GM23338 (cell line): Measurements from ENCODE around the gene STEAP2. TPM values are rescaled to one million over a fixed set of nuclear protein-coding genes. Genes with fewer than 3 reads are reported as not detected.

Experiments used
- ATAC-seq: fragments of 200-7000 bp; cut with Tn5 transposase; 3 replicates; pipeline ENCODE4 v1.9.1; 2020
- DNase-seq: peaks from one replicate; pipeline ENCODE4 v3.0.0-alpha.2; 2015; ENCODE audit warnings: low spot score
- H2AFZ ChIP-seq: fragments of 200-600 bp; sonication (generic); 2 replicates; pipeline ENCODE4 v1.8.0; 2016; ENCODE audit warnings: antibody characterized with exemption, mild to moderate bottlenecking, moderate library complexity
- H3F3A ChIP-seq: fragments of 200-600 bp; sonication (generic); replicated peaks from 2 replicates; pipeline ENCODE4 v1.8.0; 2017; ENCODE audit warnings: antibody characterized with exemption, mixed run types, low read depth
- H3K27ac ChIP-seq: fragments of 200-600 bp; sonication (generic); 2 replicates; pipeline ENCODE4 v1.6.1; 2016; ENCODE audit warnings: low read depth
- H3K27me3 ChIP-seq: fragments of 200-600 bp; sonication (generic); 2 replicates; pipeline ENCODE4 v1.8.0; 2016; ENCODE audit warnings: mild to moderate bottlenecking, mixed run types, moderate library complexity; ENCODE audit not compliant: insufficient read depth
- H3K36me3 ChIP-seq: fragments of 200-600 bp; sonication (generic); 2 replicates; pipeline ENCODE4 v1.8.0; 2016; ENCODE audit warnings: mild to moderate bottlenecking; ENCODE audit not compliant: insufficient read depth
- H3K4me1 ChIP-seq: fragments of 200-600 bp; sonication (generic); 2 replicates; pipeline ENCODE4 v1.8.0; 2016; ENCODE audit warnings: mild to moderate bottlenecking, moderate library complexity; ENCODE audit not compliant: insufficient read depth
- H3K4me2 ChIP-seq: fragments of 200-600 bp; sonication (generic); 2 replicates; pipeline ENCODE4 v1.7.1; 2017; ENCODE audit warnings: mixed run types
- H3K4me3 ChIP-seq: fragments of 200-600 bp; sonication (generic); 2 replicates; pipeline ENCODE4 v1.6.1; 2016; ENCODE audit warnings: mixed run types
- H3K79me2 ChIP-seq: fragments of 200-600 bp; sonication (generic); replicated peaks from 2 replicates; pipeline ENCODE4 v1.8.0; 2017; ENCODE audit warnings: mild to moderate bottlenecking; ENCODE audit not compliant: insufficient read depth
- H3K9me2 ChIP-seq: fragments of 200-600 bp; sonication (generic); 2 replicates; pipeline ENCODE4 v1.8.0; 2017; ENCODE audit not compliant: insufficient read depth
- H4K20me1 ChIP-seq: fragments of 200-600 bp; sonication (generic); replicated peaks from 2 replicates; pipeline ENCODE4 v1.8.0; 2017; ENCODE audit warnings: mild to moderate bottlenecking; ENCODE audit not compliant: insufficient read depth
- H3K27ac Mint-ChIP-seq: 2 replicates; pipeline ENCODE4 v1.8.0; 2020; ENCODE audit warnings: inconsistent platforms, mild to moderate bottlenecking, moderate library complexity, mixed read lengths
- H3K27me3 Mint-ChIP-seq: 3 replicates; pipeline ENCODE4 v1.8.0; 2022; ENCODE audit warnings: low read depth, mild to moderate bottlenecking, moderate library complexity, mixed read lengths, inconsistent platforms; ENCODE audit not compliant: insufficient read depth, poor library complexity
- H3K36me3 Mint-ChIP-seq: 3 replicates; pipeline ENCODE4 v1.8.0; 2021; ENCODE audit warnings: low read depth, mild to moderate bottlenecking, inconsistent platforms, moderate library complexity, mixed read lengths
- H3K4me1 Mint-ChIP-seq: 3 replicates; pipeline ENCODE4 v1.8.0; 2020; ENCODE audit warnings: mild to moderate bottlenecking, inconsistent platforms, mixed read lengths
- H3K4me3 Mint-ChIP-seq: 3 replicates; pipeline ENCODE4 v1.8.0; 2021; ENCODE audit warnings: moderate library complexity, mild to moderate bottlenecking, inconsistent platforms, mixed read lengths
- H3K9me3 Mint-ChIP-seq: 3 replicates; pipeline ENCODE4 v1.8.0; 2020; ENCODE audit warnings: moderate library complexity, mild to moderate bottlenecking, inconsistent platforms, mixed read lengths
- CREB1 ChIP-seq: fragments of 250-450 bp; sonication (Bioruptor Pico); IDR thresholded peaks from 2 replicates; pipeline ENCODE4 v1.5.0; 2020; ENCODE audit warnings: low read depth, mild to moderate bottlenecking, moderate library complexity
- NANOG ChIP-seq: IDR thresholded peaks from 2 replicates; pipeline ENCODE4 v1.6.1; 2016; ENCODE audit warnings: antibody characterized with exemption, borderline replicate concordance
- POLR2AphosphoS5 ChIP-seq: IDR thresholded peaks from 2 replicates; pipeline ENCODE4 v1.6.1; 2016; ENCODE audit warnings: antibody characterized with exemption, low read depth
- STAT1 ChIP-seq: IDR thresholded peaks from one replicate; pipeline ENCODE4 v1.6.1; 2016; ENCODE audit warnings: antibody characterized with exemption; ENCODE audit not compliant: unreplicated experiment
- ZNF114 ChIP-seq: fragments of 250-450 bp; sonication (Bioruptor Pico); IDR thresholded peaks from 2 replicates; pipeline ENCODE4 v1.5.0; 2020; ENCODE audit warnings: mild to moderate bottlenecking, moderate library complexity
- polyA plus RNA-seq: library from polyadenylated mRNA; unstranded; fragments of >200 nt; fragmentation: Nextera tagmentation; extraction: Ambion mirVana; gene quantifications from 2 replicates; pipeline ENCODE4 v1.2.1, GENCODE V29; 2016
- total RNA-seq: library from RNA; depleted of rRNA; stranded (reverse); fragments of >200 nt; shearing (Covaris generic); gene quantifications from 2 replicates; pipeline ENCODE4 v1.2.3, GENCODE V29; 2014
- TF ChIP-seq, protein P1 (sequence below): IDR thresholded peaks from 2 replicates; pipeline ENCODE4 v1.6.1; 2016; ENCODE audit warnings: antibody characterized with exemption
- TF ChIP-seq, protein P2 (sequence below): fragments of 250-450 bp; sonication (Bioruptor Pico); IDR thresholded peaks from 2 replicates; pipeline ENCODE4 v1.5.0; 2020; ENCODE audit warnings: mild to moderate bottlenecking, moderate library complexity

STEAP2 gene
- total and polyA plus RNA-seq, 2 experiments from 2014 or later = 13.1 to 22.0 TPM

- H3K36me3 Mint-ChIP-seq = no peaks in the 10 kb centered on the region
- Histone ChIP-seq H3K79me2 (peaks cover 19% of the 10 kb centered on the region), H3K27ac (no peak overlapping the region), H3K36me3 (no peaks in the 10 kb centered on the region), H3K9me2 (no peaks in the 10 kb centered on the region), H3K4me2 (peak overlapping the region; percentile 95), H3F3A (no peaks in the 10 kb centered on the region; the same call in 1 of the 2 replicates), H4K20me1 (no peaks in the 10 kb centered on the region), H3K4me1 (peaks cover 34% of the 10 kb centered on the region), H2AFZ (no peak overlapping the region), H3K27me3 (no peaks in the 10 kb centered on the region), H3K4me3 (no peak overlapping the region)
- H3K9me3 Mint-ChIP-seq = no peaks in the 10 kb centered on the region
- H3K27me3 Mint-ChIP-seq = peaks cover 6% of the 10 kb centered on the region
- no peak overlapping the region for H3K4me3 Mint-ChIP-seq
- TF ChIP-seq ZNF114 (CRISPR knock-in tag) (no peak), NANOG (no peak)
- TF ChIP-seq, protein P1, sequence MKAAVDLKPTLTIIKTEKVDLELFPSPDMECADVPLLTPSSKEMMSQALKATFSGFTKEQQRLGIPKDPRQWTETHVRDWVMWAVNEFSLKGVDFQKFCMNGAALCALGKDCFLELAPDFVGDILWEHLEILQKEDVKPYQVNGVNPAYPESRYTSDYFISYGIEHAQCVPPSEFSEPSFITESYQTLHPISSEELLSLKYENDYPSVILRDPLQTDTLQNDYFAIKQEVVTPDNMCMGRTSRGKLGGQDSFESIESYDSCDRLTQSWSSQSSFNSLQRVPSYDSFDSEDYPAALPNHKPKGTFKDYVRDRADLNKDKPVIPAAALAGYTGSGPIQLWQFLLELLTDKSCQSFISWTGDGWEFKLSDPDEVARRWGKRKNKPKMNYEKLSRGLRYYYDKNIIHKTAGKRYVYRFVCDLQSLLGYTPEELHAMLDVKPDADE = no peak
- no peak overlapping the region for H3K27ac Mint-ChIP-seq
- ATAC-seq (no peak), DNase-seq (no peak)
- H3K4me1 Mint-ChIP-seq = peaks cover 10% of the 10 kb centered on the region; the same call in 2 of the 3 replicates
Observed at GRCh38 chr7:90209776-90210175, 1.8 kb upstream of the STEAP2 start.

DNA sequence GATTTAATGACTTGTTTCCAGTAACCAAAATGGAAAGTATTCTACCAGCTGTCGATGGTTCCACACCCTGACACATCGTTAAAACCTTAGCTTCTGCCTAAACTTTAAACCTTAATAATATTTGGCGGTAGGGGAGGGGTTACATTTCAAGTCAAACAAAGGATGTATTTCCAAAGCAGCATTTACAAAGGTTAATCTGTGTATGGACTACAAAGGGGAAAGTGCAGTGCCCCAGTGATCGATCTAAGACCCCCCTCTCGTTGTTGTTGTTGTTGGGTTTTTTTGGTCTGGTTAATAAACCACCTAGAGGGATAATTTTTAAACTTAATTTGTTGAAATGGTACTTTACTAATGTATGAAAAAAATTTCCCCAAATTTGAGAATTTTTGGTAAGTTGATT is 1.1 kb upstream of the STEAP2 start:
- Histone ChIP-seq H3K79me2 (peaks cover 26% of the 10 kb centered on the region), H3K27me3 (no peaks in the 10 kb centered on the region), H3F3A (no peaks in the 10 kb centered on the region; the same call in 1 of the 2 replicates), H3K4me1 (peaks cover 35% of the 10 kb centered on the region), H3K4me3 (peak overlapping the region; percentile 92), H3K9me2 (no peaks in the 10 kb centered on the region), H2AFZ (peak overlapping the region; percentile 100), H3K36me3 (no peaks in the 10 kb centered on the region), H3K4me2 (peak overlapping the region; percentile 95), H3K27ac (no peak overlapping the region), H4K20me1 (no peaks in the 10 kb centered on the region)
- H3K4me3 Mint-ChIP-seq = no peak overlapping the region; the same call in 2 of the 3 replicates
- no peak for ATAC-seq
- H3K4me1 Mint-ChIP-seq = peaks cover 10% of the 10 kb centered on the region; the same call in 2 of the 3 replicates
- H3K36me3 Mint-ChIP-seq = no peaks in the 10 kb centered on the region
- H3K9me3 Mint-ChIP-seq = no peaks in the 10 kb centered on the region
- H3K27me3 Mint-ChIP-seq = peaks cover 6% of the 10 kb centered on the region
- TF ChIP-seq CREB1 (CRISPR knock-in tag) (no peak), POLR2AphosphoS5 (no peak), STAT1 (no peak)
- TF ChIP-seq, protein P2, sequence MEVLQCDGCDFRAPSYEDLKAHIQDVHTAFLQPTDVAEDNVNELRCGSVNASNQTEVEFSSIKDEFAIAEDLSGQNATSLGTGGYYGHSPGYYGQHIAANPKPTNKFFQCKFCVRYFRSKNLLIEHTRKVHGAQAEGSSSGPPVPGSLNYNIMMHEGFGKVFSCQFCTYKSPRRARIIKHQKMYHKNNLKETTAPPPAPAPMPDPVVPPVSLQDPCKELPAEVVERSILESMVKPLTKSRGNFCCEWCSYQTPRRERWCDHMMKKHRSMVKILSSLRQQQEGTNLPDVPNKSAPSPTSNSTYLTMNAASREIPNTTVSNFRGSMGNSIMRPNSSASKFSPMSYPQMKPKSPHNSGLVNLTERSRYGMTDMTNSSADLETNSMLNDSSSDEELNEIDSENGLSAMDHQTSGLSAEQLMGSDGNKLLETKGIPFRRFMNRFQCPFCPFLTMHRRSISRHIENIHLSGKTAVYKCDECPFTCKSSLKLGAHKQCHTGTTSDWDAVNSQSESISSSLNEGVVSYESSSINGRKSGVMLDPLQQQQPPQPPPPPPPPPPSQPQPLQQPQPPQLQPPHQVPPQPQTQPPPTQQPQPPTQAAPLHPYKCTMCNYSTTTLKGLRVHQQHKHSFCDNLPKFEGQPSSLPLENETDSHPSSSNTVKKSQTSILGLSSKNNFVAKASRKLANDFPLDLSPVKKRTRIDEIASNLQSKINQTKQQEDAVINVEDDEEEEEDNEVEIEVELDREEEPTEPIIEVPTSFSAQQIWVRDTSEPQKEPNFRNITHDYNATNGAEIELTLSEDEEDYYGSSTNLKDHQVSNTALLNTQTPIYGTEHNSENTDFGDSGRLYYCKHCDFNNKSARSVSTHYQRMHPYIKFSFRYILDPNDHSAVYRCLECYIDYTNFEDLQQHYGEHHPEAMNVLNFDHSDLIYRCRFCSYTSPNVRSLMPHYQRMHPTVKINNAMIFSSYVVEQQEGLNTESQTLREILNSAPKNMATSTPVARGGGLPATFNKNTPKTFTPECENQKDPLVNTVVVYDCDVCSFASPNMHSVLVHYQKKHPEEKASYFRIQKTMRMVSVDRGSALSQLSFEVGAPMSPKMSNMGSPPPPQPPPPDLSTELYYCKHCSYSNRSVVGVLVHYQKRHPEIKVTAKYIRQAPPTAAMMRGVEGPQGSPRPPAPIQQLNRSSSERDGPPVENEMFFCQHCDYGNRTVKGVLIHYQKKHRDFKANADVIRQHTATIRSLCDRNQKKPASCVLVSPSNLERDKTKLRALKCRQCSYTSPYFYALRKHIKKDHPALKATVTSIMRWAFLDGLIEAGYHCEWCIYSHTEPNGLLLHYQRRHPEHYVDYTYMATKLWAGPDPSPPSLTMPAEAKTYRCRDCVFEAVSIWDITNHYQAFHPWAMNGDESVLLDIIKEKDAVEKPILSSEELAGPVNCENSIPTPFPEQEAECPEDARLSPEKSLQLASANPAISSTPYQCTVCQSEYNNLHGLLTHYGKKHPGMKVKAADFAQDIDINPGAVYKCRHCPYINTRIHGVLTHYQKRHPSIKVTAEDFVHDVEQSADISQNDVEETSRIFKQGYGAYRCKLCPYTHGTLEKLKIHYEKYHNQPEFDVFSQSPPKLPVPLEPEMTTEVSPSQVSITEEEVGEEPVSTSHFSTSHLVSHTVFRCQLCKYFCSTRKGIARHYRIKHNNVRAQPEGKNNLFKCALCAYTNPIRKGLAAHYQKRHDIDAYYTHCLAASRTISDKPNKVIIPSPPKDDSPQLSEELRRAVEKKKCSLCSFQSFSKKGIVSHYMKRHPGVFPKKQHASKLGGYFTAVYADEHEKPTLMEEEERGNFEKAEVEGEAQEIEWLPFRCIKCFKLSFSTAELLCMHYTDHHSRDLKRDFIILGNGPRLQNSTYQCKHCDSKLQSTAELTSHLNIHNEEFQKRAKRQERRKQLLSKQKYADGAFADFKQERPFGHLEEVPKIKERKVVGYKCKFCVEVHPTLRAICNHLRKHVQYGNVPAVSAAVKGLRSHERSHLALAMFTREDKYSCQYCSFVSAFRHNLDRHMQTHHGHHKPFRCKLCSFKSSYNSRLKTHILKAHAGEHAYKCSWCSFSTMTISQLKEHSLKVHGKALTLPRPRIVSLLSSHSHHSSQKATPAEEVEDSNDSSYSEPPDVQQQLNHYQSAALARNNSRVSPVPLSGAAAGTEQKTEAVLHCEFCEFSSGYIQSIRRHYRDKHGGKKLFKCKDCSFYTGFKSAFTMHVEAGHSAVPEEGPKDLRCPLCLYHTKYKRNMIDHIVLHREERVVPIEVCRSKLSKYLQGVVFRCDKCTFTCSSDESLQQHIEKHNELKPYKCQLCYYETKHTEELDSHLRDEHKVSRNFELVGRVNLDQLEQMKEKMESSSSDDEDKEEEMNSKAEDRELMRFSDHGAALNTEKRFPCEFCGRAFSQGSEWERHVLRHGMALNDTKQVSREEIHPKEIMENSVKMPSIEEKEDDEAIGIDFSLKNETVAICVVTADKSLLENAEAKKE (CRISPR knock-in tag) = no peak
- H3K27ac Mint-ChIP-seq = no peak overlapping the region
- DNase-seq = no peak
